CD4-positive, alpha-beta T cell treated with Interferon alpha-2 for 1 hour (primary cell): Measurements from ENCODE around the gene PRKCE.

Experiments
- DNase-seq, 2 donors: peaks; one replicate each; pipeline ENCODE4 v3.0.0-alpha.2; 2020 to 2022

The PRKCE gene

GRCh38 chr2:46163804-46164528, 512.5 kb downstream of the PRKCE start:
- DNase-seq, result no peak

GRCh38 chr2:46164529-46165301, 513.2 kb downstream of the PRKCE start:
- no peak for DNase-seq

- no peak for DNase-seq
Observed at GRCh38 chr2:46165916-46166315, 514.4 kb downstream of the PRKCE start.

GRCh38 chr2:46167406-46167805, 515.9 kb downstream of the PRKCE start:
- DNase-seq, result no peak

GRCh38 chr2:46167924-46168323, 516.4 kb downstream of the PRKCE start:
- DNase-seq, result no peak

- DNase-seq, result no peak
Observed at GRCh38 chr2:46169467-46169866, 518.0 kb downstream of the PRKCE start.

- DNase-seq, result no peak
Observed at GRCh38 chr2:46170026-46170425, 518.6 kb downstream of the PRKCE start.

GRCh38 chr2:46170611-46171350, 519.3 kb downstream of the PRKCE start:
- no peak for DNase-seq

GRCh38 chr2:46171411-46171953, 520.0 kb downstream of the PRKCE start:
- no peak for DNase-seq

- DNase-seq, result no peak
Observed at GRCh38 chr2:46171996-46172546, 520.6 kb downstream of the PRKCE start.

GRCh38 chr2:46173030-46173429, 521.6 kb downstream of the PRKCE start:
- no peak for DNase-seq

- no peak for DNase-seq
Observed at GRCh38 chr2:46173636-46174250, 522.3 kb downstream of the PRKCE start.

GRCh38 chr2:46174345-46175170, 523.1 kb downstream of the PRKCE start:
- no peak for DNase-seq

GRCh38 chr2:46175419-46175818, 523.9 kb downstream of the PRKCE start:
- DNase-seq, result no peak

- DNase-seq, result no peak
Observed at GRCh38 chr2:46177461-46178089, 526.1 kb downstream of the PRKCE start.

GRCh38 chr2:46179037-46179621, 527.7 kb downstream of the PRKCE start:
- peak; percentile 59 to 63 for DNase-seq

GRCh38 chr2:46180189-46180588, 528.7 kb downstream of the PRKCE start:
- no peak for DNase-seq

GRCh38 chr2:46181306-46181705, 529.8 kb downstream of the PRKCE start:
- no peak for DNase-seq

- no peak for DNase-seq
Observed at GRCh38 chr2:46181789-46182530, 530.5 kb downstream of the PRKCE start.

- DNase-seq, result no peak
Observed at GRCh38 chr2:46183426-46183825, 532.0 kb downstream of the PRKCE start.
